Measurements from ENCODE around the gene HTRA3.

- TF ChIP-seq EZH2phosphoT487 (IDR thresholded peaks at IDR 0.05; ENCODE audit: insufficient read depth, low read depth) (no peak), EZH2 (IDR thresholded peaks at IDR 0.05; ENCODE audit: insufficient read depth, poor library complexity, severe bottlenecking) (no peak)
Measured at GRCh38 chr4:8270418-8270771, 841 bp downstream of the HTRA3 start.

Data from GM23248 (cell line).